ENCODE data around the gene TREML1.

Gene TREML1

GRCh38 chr6:41170547-41171160 is 16.5 kb upstream of the TREML1 start:
- TF ChIP-seq, protein P1, sequence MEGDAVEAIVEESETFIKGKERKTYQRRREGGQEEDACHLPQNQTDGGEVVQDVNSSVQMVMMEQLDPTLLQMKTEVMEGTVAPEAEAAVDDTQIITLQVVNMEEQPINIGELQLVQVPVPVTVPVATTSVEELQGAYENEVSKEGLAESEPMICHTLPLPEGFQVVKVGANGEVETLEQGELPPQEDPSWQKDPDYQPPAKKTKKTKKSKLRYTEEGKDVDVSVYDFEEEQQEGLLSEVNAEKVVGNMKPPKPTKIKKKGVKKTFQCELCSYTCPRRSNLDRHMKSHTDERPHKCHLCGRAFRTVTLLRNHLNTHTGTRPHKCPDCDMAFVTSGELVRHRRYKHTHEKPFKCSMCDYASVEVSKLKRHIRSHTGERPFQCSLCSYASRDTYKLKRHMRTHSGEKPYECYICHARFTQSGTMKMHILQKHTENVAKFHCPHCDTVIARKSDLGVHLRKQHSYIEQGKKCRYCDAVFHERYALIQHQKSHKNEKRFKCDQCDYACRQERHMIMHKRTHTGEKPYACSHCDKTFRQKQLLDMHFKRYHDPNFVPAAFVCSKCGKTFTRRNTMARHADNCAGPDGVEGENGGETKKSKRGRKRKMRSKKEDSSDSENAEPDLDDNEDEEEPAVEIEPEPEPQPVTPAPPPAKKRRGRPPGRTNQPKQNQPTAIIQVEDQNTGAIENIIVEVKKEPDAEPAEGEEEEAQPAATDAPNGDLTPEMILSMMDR (conservative IDR thresholded peaks at IDR 0.05; ENCODE audit: low read depth, low read length), result no peak
- no peak overlapping the region for H2AFZ ChIP-seq (ENCODE audit: low read depth)
- H3K79me2 ChIP-seq (ENCODE audit: insufficient read depth, low read depth), result no peaks in the 10 kb centered on the region
- H3K36me3 ChIP-seq (ENCODE audit: insufficient read depth), result no peaks in the 10 kb centered on the region
- no peak overlapping the region for H3K4me2 ChIP-seq
- H3K4me3 ChIP-seq (IDR thresholded peaks at IDR 0.05; ENCODE audit: insufficient read depth, low read depth, low read length), result no peak overlapping the region
- no peak overlapping the region for H3K9ac ChIP-seq
- H3K27me3 ChIP-seq (ENCODE audit: insufficient read depth, low read depth), result no peaks in the 10 kb centered on the region
- H3K27ac ChIP-seq, result no peak overlapping the region
- no peaks in the 10 kb centered on the region for H3K4me1 ChIP-seq (ENCODE audit: low read depth, poor library complexity, severe bottlenecking)
- H4K20me1 ChIP-seq (ENCODE audit: insufficient read depth), result no peaks in the 10 kb centered on the region

GRCh38 chr6:41167173-41167963 is 13.2 kb upstream of the TREML1 start:
- Histone ChIP-seq H3K79me2 (ENCODE audit: insufficient read depth, low read depth) (no peaks in the 10 kb centered on the region), H3K9ac (no peak overlapping the region), H4K20me1 (ENCODE audit: insufficient read depth) (no peaks in the 10 kb centered on the region), H2AFZ (ENCODE audit: low read depth) (no peak overlapping the region), H3K4me3 (IDR thresholded peaks at IDR 0.05; ENCODE audit: insufficient read depth, low read depth, low read length) (no peak overlapping the region), H3K27ac (no peak overlapping the region), H3K4me2 (no peak overlapping the region), H3K36me3 (ENCODE audit: insufficient read depth) (no peaks in the 10 kb centered on the region), H3K27me3 (ENCODE audit: insufficient read depth, low read depth) (no peaks in the 10 kb centered on the region), H3K4me1 (ENCODE audit: low read depth, poor library complexity, severe bottlenecking) (no peaks in the 10 kb centered on the region)
- TF ChIP-seq, protein P1 (conservative IDR thresholded peaks at IDR 0.05; ENCODE audit: low read depth, low read length), result no peak

DNA sequence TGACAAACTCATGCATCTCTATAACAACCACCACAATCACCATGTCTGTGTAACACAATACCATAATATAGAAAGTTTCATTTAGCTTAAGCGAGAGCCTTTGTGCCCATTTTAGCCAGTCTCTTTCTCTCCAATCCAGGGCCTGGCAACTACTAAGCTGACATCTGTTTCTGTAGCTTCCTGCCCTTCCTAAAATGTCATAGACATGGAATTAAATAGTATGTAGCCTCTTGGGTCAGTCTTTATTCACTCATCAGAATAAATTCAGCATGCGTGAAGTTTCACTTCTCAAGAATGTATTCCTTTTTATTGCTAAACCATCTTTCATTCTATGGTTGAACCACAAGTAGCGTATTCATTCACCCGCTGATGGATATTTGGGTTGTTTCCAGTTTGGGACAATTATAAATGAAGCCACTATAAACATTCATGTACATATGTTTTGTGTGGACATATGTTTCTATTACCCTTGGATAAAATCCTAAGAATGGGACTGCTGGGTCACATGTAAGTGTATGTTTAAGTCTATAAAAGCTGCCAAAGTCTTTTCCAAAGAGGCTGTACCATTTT is 10.5 kb upstream of the TREML1 start:
- Histone ChIP-seq H3K4me2 (no peak overlapping the region), H3K27me3 (ENCODE audit: insufficient read depth, low read depth) (no peaks in the 10 kb centered on the region), H3K9ac (no peak overlapping the region), H3K4me3 (IDR thresholded peaks at IDR 0.05; ENCODE audit: insufficient read depth, low read depth, low read length) (no peak overlapping the region), H3K36me3 (ENCODE audit: insufficient read depth) (no peaks in the 10 kb centered on the region), H3K79me2 (ENCODE audit: insufficient read depth, low read depth) (no peaks in the 10 kb centered on the region), H2AFZ (ENCODE audit: low read depth) (no peak overlapping the region), H3K4me1 (ENCODE audit: low read depth, poor library complexity, severe bottlenecking) (no peaks in the 10 kb centered on the region), H4K20me1 (ENCODE audit: insufficient read depth) (no peaks in the 10 kb centered on the region), H3K27ac (no peak overlapping the region)
- TF ChIP-seq, protein P1 (conservative IDR thresholded peaks at IDR 0.05; ENCODE audit: low read depth, low read length), result no peak

- no peaks in the 10 kb centered on the region for H3K4me1 ChIP-seq (ENCODE audit: low read depth, poor library complexity, severe bottlenecking)
- TF ChIP-seq, protein P1 (conservative IDR thresholded peaks at IDR 0.05; ENCODE audit: low read depth, low read length), result no peak
- no peak overlapping the region for H3K9ac ChIP-seq
- H3K36me3 ChIP-seq (ENCODE audit: insufficient read depth), result no peaks in the 10 kb centered on the region
- no peak overlapping the region for H3K27ac ChIP-seq
- H2AFZ ChIP-seq (ENCODE audit: low read depth), result no peak overlapping the region
- H4K20me1 ChIP-seq (ENCODE audit: insufficient read depth), result no peaks in the 10 kb centered on the region
- no peaks in the 10 kb centered on the region for H3K27me3 ChIP-seq (ENCODE audit: insufficient read depth, low read depth)
- H3K4me3 ChIP-seq (IDR thresholded peaks at IDR 0.05; ENCODE audit: insufficient read depth, low read depth, low read length), result no peak overlapping the region
- no peaks in the 10 kb centered on the region for H3K79me2 ChIP-seq (ENCODE audit: insufficient read depth, low read depth)
- H3K4me2 ChIP-seq, result no peak overlapping the region
Observed at GRCh38 chr6:41163419-41163717, 9.2 kb upstream of the TREML1 start.

Measured in KMS-11 (cell line).